Vagina (tissue), 2 donors: ENCODE data around the gene SSTR5.

Source experiments
- POLR2AphosphoS5 ChIP-seq, 2 donors: sonication (generic); formaldehyde crosslinking; IDR thresholded peaks; one replicate each; pipeline ENCODE4 v1.9.0; 2017; ENCODE audit warnings: antibody characterized with exemption in 2 of 2, mild to moderate bottlenecking in 2 of 2, low read depth in 1 of 2; ENCODE audit not compliant: insufficient read depth in 1 of 2
- TF ChIP-seq, protein P1 (sequence below), 3 experiments: fragments of 450-650 bp in 2 of 3; fragments of 200-600 bp in 1 of 3; sonication (generic) in 1 of 3; IDR thresholded peaks; one replicate each; pipeline ENCODE4 v1.5.1; 2017 to 2019; ENCODE audit warnings: antibody characterized with exemption in 3 of 3, mild to moderate bottlenecking in 2 of 3, moderate library complexity in 2 of 3

DNA sequence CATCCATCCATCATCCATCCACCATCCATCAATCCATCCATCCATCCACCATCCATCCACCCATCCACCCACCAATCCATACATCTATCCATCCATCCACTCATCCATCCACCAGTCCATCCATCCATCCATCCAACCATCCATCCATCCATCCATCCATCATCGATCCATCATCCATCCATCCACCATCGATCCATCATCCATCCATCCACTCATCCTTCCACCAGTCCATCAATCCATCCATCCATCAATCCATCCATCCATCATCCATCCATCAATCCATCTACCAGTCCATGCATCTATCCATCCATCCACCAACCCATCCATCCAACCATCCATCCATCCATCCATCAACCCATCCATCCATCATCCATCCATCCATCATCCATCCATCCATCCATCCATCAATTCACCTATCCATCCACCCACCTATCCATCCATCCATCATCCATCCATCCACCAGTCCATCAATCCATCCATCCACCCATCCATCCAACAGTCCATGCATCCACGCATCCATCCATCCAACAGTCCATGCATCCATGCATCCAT lies 39.3 kb upstream of the SSTR5 start:
- TF ChIP-seq, protein P1, sequence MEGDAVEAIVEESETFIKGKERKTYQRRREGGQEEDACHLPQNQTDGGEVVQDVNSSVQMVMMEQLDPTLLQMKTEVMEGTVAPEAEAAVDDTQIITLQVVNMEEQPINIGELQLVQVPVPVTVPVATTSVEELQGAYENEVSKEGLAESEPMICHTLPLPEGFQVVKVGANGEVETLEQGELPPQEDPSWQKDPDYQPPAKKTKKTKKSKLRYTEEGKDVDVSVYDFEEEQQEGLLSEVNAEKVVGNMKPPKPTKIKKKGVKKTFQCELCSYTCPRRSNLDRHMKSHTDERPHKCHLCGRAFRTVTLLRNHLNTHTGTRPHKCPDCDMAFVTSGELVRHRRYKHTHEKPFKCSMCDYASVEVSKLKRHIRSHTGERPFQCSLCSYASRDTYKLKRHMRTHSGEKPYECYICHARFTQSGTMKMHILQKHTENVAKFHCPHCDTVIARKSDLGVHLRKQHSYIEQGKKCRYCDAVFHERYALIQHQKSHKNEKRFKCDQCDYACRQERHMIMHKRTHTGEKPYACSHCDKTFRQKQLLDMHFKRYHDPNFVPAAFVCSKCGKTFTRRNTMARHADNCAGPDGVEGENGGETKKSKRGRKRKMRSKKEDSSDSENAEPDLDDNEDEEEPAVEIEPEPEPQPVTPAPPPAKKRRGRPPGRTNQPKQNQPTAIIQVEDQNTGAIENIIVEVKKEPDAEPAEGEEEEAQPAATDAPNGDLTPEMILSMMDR (IDR thresholded peaks at IDR 0.05): no peak
- no peak for TF ChIP-seq POLR2AphosphoS5 (IDR thresholded peaks at IDR 0.05; ENCODE audit: insufficient read depth in 1 of 2, low read depth in 1 of 2)
